Limb (tissue), 2 donors: Measurements from ENCODE around the gene DNM3.

Source experiments
- DNase-seq, 2 donors: peaks; one replicate each; pipeline ENCODE4 v3.0.0-alpha.2; 2016; ENCODE audit errors: extremely low spot score in 2 of 2

DNM3 gene

DNA sequence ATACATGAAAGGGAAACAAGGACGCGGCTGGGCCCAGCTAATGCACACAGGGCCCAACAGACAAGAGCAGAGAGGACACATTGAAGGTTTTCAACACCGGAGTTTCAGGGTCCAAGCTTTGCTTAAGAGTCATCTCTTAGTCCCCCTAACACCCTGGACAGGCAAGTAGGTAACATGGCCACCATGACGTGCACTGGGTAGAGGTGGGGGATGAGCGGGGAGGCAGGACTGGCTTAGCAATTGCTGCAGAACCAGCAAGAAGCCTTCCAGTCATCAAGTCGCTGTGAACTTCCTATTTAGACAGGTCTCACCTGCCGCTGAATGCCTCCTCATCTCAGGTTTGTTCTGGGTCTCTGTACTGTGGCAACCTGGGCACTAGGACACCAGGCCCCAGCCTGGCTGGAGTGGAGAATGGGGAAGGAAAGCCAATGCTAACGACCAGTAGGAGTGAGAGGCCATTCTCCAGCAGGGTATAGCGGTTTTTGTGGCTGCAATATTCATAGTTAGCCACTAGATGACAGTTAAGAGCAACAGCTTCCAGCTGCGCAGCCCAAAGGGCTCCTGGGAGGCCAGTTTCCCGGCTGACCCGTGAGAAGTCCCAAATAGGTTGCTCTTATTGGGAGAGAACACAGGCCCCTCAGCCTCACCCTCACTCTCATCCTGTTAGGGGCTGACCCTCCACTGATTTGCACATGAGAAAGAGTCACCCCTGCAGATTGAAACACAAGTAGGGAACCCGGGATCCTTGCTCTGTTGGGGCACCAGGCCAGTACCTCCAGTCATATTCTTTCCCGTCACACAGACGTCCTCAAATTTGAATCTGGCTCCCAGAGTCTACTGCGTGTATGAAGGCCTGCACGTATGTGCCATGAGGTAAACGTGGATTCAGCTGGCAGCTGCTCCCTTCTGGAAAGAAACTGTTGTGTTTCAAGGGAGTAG is 608.6 kb downstream of the DNM3 start:
- DNase-seq, result peak; percentile 58 to 65

DNA sequence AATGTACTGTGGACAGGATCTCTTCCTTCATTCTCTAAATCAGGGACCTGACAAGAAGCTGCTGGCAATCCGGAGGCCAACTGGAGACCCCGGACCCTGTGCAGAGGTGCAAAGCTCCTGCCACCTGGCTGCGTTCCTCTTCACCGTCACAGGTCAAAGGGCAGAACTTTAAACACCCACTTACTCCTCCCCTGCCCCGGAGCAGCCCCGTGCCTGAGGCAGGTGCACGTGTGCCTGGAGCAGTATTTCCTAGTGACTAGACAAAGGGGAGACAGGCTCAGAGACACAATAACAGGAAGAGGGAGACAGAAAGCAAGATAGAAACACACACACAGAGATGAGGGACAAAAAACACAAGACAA is 609.2 kb downstream of the DNM3 start:
- no peak for DNase-seq

- DNase-seq, result no peak
Measured at GRCh38 chr1:172451002-172451443, 609.7 kb downstream of the DNM3 start.

- no peak for DNase-seq
Measured at GRCh38 chr1:172452536-172453152, 611.3 kb downstream of the DNM3 start.

DNA sequence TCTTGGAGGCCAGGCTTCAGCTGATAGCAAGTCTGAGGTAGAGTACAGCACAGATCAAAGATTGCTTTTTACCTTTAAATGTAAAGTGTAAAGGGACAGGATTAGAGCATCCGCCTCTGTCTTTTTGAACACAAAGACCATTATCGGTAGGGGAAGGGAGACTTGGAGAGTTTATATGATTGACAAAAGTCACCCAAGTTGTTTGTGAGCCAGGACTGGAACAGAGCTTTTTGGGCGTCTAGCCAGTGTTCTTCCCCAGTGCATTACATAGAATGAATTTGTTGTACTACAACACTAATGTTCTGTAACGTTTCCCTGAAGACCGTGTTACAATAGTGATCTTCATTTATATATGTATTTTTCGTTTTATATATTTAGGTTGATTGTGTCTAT is 611.9 kb downstream of the DNM3 start:
- DNase-seq, result no peak

DNA sequence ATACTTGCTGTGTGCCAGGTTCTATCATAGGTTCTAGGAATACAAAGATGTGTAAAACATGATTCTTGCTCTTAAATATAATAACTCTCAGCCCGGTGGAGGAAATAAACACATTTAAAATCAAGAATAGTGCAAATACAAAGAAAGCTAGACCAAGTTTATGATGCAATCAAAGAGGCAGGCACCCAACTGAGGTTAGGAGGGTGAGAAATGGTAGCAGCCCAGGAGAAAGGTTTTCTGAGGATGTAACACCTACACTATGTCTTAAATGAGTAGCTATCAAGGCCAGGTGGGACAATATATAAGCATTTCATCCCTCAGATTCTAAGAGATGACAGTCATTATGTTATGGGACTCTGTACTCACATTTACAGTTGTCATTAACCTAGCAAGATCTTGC is 612.3 kb downstream of the DNM3 start:
- no peak for DNase-seq

DNA sequence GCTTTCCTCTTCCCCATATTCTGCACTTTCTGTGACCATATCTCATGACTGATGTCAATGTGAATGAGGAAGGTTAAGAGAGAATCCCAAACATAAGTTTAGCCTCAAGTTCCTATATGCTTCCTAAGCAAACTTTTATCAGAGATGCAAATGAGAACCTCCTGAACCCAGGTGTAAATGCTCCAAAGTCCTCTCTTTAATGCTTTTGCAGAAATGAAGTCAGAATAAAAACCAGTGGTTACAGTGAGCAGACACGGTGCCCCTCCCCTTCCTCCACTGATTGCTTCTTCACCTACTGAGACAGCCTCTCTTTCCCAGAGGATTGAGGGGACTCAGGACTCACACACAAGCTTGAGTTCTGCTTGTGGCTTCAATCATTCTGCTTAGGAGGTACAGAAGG is 614.2 kb downstream of the DNM3 start:
- no peak for DNase-seq

- DNase-seq, result no peak
Measured at GRCh38 chr1:172456344-172456769, 615.1 kb downstream of the DNM3 start.

- DNase-seq, result no peak
Measured at GRCh38 chr1:172457479-172458130, 616.3 kb downstream of the DNM3 start.

DNA sequence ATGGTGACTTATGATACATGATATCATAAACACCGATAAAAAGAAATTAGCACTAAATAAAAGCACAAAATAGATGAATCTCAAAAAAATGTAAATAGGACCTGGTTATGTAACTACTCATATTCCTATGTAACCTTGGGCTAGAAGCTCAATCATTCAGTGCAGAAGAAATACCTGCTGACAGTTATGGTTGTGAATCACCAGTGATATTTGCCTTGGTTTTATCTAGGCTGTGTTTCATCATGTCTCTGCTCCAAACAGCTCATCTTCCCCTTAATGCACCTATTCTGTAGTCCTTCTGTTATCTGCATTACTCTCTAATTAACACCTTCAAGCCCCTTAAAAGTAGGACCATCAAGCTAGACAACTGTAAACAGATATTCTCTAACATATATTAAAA is 618.9 kb downstream of the DNM3 start:
- DNase-seq, result no peak

GRCh38 chr1:172460887-172461315 is 619.6 kb downstream of the DNM3 start:
- no peak for DNase-seq
